ENCODE data around the gene TM4SF4.

TM4SF4 gene

DNA sequence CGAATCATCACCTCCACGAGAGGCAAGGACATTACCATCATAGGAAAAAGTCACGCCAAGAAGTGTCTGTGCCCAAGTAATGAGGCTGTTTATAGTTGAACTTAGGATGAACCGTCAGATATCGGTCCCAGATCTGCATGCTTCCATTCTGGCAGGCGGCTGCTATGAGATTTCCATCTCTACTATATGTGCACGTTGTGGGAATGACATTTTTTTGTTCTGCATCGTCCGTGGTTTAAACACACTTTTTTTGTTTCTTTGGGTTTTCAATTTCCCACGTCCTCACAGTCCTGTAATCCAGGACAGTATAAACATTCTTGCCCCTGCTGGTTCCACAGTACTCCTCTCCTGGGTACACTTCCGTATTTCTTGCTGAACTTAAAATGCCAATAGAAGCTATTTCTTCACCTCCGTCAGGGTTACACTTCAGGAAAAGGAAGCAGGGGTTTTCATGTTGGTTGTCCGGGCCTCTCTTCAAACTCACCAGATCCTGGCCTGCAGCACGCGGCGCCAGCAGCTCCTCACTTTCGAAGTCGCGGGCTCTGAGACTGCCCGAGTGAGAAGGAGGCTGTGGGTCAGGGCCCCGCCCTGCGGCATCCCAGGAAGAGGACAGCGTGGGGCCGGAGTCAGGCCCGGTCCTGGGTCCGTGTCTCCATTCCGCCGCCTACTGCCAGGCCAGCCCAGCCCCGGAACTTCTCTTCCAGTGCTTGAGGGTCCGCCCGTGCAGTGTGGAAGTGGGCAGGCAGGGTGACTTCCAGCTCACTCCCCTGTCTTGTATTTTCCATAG lies 9.8 kb upstream of the TM4SF4 start:
- H3K9me3 Mint-ChIP-seq: no peaks in the 10 kb centered on the region
- no peak for DNase-seq (ENCODE audit: low spot score)
- H3K27me3 Mint-ChIP-seq (ENCODE audit: low read depth): peaks cover 5% of the 10 kb centered on the region
- H3K27ac Mint-ChIP-seq: no peak overlapping the region
- H3K36me3 Mint-ChIP-seq (ENCODE audit: low read depth): no peaks in the 10 kb centered on the region
- no peaks in the 10 kb centered on the region for H3K4me1 Mint-ChIP-seq (ENCODE audit: low read depth)
- H3K4me3 Mint-ChIP-seq: no peak overlapping the region

DNA sequence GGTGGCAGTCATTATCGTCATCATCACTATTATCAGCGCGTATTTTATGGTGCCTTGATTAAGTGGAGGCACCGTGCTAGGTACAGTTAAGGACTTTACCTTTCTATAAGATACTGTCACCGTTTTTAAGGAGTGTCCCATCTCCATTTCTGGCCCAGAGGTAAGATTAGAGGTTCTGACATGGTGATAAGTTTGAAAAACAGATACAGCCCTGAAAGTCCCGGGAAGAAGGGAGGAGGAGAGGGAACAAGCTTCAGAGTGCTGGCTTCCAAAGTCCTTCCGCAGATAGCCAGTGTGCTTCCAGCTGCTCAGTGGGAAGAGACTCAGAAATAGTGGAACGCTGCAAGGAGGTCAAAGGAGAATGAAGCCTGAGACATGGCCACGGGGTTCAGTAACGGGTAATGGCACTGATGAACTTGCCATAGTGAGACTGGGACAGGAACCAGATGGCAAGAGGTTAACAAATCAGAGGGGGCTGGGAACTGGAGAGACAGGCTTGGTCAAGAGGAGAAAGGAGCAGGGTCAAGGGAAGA lies 9.1 kb upstream of the TM4SF4 start:
- no peaks in the 10 kb centered on the region for H3K4me1 Mint-ChIP-seq (ENCODE audit: low read depth)
- peaks cover 5% of the 10 kb centered on the region for H3K27me3 Mint-ChIP-seq (ENCODE audit: low read depth)
- no peaks in the 10 kb centered on the region for H3K36me3 Mint-ChIP-seq (ENCODE audit: low read depth)
- H3K27ac Mint-ChIP-seq: no peak overlapping the region
- no peak overlapping the region for H3K4me3 Mint-ChIP-seq
- DNase-seq (ENCODE audit: low spot score): no peak
- H3K9me3 Mint-ChIP-seq: no peaks in the 10 kb centered on the region

DNA sequence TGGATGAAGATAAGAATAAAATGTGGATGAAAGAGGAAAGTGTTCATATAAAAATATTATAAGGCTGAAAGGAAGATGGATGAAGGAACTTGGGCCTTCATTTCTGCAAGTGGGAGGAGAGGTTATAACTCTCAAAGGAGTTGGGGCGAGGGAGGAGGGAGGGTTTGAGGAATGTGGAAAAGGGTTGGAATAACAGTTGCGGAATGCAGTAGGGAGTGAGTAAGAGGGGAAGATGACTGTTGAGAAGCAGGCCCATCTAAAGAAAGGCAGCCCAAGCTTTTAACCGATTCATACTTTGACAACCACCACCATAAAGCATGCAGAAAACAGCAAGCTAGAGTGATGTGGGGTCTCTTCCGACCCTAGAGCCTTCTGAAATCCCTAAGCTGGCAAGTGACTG lies 8.3 kb upstream of the TM4SF4 start:
- H3K27me3 Mint-ChIP-seq (ENCODE audit: low read depth): peaks cover 5% of the 10 kb centered on the region
- no peaks in the 10 kb centered on the region for H3K36me3 Mint-ChIP-seq (ENCODE audit: low read depth)
- no peaks in the 10 kb centered on the region for H3K4me1 Mint-ChIP-seq (ENCODE audit: low read depth)
- H3K9me3 Mint-ChIP-seq: no peaks in the 10 kb centered on the region
- H3K4me3 Mint-ChIP-seq: no peak overlapping the region
- DNase-seq (ENCODE audit: low spot score): no peak
- H3K27ac Mint-ChIP-seq: no peak overlapping the region

DNA sequence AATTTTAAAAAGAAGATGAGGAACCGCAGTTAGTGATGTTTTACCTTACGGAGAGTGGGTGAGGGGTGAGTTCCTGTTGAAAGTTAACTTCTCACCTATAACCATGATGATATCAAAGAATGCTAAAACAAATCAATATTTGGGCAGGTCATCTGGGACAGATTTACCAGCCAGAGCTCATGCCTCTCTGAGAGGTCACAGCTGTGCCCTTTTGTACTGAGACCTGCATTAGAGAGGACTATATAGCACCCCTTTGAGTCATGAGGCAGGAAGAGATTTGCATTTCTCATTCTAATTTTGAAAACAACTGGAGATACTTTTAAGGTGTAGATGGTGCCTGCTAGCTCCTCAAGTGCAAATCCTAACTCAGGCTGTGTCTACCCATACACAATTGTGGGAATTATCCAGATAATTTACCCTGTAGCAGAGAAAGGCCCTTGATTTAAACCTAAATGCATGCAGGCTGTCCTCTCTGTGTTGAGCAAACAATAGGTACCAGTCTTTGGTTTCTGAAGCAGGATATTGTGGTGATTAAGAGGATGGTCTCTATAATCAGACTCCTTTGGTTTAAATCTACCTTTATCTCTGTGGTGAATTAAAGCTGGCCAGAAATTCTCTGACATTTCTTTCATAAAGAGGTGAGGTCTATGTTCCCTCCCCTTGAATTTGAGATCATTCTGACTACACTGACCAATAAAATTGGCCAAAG lies 5.8 kb upstream of the TM4SF4 start:
- Mint-ChIP-seq H3K4me3 (no peak overlapping the region), H3K4me1 (ENCODE audit: low read depth) (peaks cover 4% of the 10 kb centered on the region), H3K27ac (no peak overlapping the region), H3K36me3 (ENCODE audit: low read depth) (no peaks in the 10 kb centered on the region), H3K27me3 (ENCODE audit: low read depth) (peaks cover 10% of the 10 kb centered on the region), H3K9me3 (no peaks in the 10 kb centered on the region)
- DNase-seq (ENCODE audit: low spot score): no peak

DNA sequence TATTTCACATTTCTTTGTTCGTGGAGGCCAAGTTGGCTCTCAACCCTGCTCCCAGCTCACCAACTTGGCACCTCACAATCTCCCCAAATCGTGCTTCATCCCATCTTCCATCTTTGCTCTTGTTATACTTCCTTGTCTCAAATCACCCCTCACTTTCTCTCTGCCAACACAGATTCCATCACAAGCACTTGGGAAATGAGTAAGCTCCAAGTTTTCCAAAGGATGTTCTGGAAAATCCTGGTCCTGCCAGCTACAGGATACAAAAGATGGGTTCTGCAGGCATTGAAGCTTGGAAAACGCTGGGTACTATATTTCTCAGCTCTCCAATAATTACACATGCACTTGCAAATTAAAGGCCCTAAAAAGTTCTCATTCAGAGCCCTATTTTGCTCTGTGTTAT lies 4.1 kb upstream of the TM4SF4 start:
- Mint-ChIP-seq H3K36me3 (ENCODE audit: low read depth) (no peaks in the 10 kb centered on the region), H3K4me1 (ENCODE audit: low read depth) (peaks cover 4% of the 10 kb centered on the region), H3K4me3 (no peak overlapping the region), H3K27me3 (ENCODE audit: low read depth) (peaks cover 10% of the 10 kb centered on the region), H3K9me3 (no peaks in the 10 kb centered on the region), H3K27ac (no peak overlapping the region)
- DNase-seq (ENCODE audit: low spot score): no peak

DNA sequence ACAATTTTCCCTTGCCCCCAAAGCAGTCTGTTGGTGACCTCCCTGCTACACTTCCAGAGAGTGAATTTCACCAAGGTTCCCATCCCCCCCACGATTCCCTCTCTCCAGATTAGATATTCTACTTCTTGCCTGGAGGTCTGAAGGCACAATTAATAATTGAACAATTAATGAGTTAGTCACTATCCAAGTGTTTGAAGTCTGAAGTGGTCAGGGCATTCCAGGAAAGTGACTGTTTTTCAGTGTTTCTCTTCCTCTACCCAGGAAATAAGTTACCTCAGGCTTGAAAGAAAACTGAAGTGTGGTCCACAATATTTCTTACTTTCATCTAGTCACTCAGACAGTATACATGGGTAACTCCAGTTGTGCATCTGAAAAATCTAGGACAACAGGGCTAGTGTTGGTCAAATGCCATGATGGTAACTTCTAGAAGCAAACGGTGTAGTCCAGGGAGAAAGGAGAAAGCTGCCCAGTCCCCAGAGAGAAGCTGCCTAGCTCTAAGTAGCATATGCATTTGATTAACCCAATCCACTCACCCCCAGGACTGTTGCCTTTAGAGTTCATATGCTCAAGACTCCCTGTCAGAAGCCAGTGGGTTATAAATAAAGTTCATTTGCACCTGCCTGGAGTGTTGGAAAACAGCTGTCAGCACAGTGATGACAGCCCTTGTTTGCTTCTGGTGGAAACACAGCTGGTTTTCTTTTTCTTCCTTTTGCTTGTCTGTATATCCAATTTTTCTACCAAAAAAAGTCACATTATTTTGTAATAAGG lies 2.3 kb upstream of the TM4SF4 start:
- no peak for DNase-seq (ENCODE audit: low spot score)
- Mint-ChIP-seq H3K27me3 (ENCODE audit: low read depth) (peaks cover 10% of the 10 kb centered on the region), H3K36me3 (ENCODE audit: low read depth) (no peaks in the 10 kb centered on the region), H3K27ac (no peak overlapping the region), H3K4me1 (ENCODE audit: low read depth) (peaks cover 4% of the 10 kb centered on the region), H3K9me3 (no peaks in the 10 kb centered on the region), H3K4me3 (no peak overlapping the region)

DNA sequence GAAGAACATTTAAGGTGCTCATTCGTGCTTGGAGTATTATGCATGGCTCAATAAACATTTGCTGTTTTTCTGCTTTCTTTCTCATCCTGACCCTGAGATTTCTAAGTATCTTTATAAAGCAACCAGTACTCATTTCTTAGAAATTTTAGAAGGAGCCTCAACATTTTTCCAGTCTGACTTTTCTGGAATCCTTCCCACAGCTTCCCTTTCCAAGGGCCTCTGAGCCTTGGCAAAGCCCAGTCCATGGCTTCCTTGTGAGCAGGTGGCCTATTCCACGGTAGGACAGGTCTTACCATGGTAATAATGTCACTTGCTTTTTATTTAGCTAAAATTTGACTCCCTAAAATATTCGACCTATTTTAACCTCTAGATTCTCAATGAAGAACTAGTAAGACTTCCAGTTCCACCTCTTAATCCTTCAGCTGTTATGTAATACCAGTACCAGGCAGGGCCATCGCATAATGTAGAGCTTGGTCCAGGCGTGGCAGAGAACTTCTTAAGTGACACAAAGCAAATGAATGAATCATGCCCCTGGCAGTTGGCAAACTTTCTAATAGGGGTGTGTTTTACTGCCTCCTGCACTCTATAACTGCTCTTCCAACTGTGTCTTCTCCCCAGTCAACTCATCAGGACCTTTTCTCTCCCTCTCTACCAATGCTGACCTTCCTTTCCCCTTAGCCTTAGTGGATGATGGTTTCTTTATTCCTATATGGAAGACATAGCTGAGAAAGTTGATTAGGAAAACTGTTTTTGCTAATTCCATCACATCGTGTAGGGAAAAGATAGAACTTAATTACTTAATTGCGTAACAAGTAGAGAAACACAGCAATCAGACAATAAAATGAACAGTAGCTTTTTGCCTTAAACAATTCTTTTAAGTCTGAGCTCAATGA lies 894 bp upstream of the TM4SF4 start:
- Mint-ChIP-seq H3K36me3 (ENCODE audit: low read depth) (no peaks in the 10 kb centered on the region), H3K4me1 (ENCODE audit: low read depth) (peaks cover 4% of the 10 kb centered on the region), H3K27me3 (ENCODE audit: low read depth) (peaks cover 10% of the 10 kb centered on the region), H3K4me3 (no peak overlapping the region), H3K9me3 (no peaks in the 10 kb centered on the region), H3K27ac (no peak overlapping the region)
- DNase-seq (ENCODE audit: low spot score): no peak

DNA sequence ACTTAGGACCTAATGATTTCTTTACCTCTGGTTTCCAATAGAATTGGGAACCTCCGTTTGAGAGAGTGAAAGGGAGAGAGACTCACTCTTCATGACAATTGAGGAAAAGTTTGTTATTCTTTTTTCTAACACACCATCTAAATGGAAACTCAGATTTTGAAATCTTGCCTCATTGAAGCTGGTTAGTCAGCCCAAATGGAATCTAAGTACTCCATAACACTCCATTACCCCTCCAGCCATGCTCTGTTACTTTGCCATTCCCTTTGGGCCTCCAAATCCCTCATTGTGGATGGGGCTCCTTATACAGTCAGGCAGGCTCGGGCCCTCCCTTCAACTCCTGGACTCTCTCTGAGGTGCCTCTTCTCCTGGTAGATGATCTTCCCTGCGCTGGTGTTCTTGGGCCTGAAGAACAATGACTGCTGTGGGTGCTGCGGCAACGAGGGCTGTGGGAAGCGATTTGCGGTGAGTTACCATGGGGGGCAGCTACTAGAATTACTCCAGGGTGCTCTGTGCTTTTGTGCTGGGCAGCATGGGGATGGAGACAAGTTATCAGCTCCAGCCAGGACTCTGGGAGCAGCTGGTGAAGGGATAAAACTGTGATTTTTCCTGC lies 1.1 kb downstream of the TM4SF4 start:
- H3K36me3 Mint-ChIP-seq (ENCODE audit: low read depth): no peaks in the 10 kb centered on the region
- DNase-seq (ENCODE audit: low spot score): no peak
- H3K4me3 Mint-ChIP-seq: no peak overlapping the region
- H3K4me1 Mint-ChIP-seq (ENCODE audit: low read depth): peaks cover 4% of the 10 kb centered on the region
- peaks cover 10% of the 10 kb centered on the region for H3K27me3 Mint-ChIP-seq (ENCODE audit: low read depth)
- H3K9me3 Mint-ChIP-seq: no peaks in the 10 kb centered on the region
- H3K27ac Mint-ChIP-seq: no peak overlapping the region

DNA sequence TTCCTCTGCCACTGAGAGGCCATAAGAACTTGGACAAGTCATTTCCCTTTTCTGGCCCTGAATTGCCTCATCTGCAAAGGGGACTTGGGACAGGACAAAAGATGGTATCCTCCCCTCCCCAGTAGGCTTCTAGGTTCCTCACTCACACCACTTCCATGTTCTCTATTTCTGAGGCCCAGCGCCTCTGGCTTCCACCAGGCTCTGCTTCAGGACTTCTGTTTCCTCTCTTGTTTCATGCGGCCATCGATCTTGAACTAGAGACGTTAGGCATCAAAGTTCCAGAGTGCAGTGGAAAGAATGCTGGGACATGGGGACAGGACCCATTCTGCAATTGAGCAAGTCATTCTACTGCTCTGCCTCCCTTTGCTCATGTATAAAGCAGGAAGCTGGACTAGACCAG lies 1.7 kb downstream of the TM4SF4 start:
- Mint-ChIP-seq H3K4me1 (ENCODE audit: low read depth) (peaks cover 4% of the 10 kb centered on the region), H3K9me3 (no peaks in the 10 kb centered on the region), H3K36me3 (ENCODE audit: low read depth) (no peaks in the 10 kb centered on the region), H3K27me3 (ENCODE audit: low read depth) (peaks cover 10% of the 10 kb centered on the region), H3K27ac (no peak overlapping the region), H3K4me3 (no peak overlapping the region)
- no peak for DNase-seq (ENCODE audit: low spot score)

DNA sequence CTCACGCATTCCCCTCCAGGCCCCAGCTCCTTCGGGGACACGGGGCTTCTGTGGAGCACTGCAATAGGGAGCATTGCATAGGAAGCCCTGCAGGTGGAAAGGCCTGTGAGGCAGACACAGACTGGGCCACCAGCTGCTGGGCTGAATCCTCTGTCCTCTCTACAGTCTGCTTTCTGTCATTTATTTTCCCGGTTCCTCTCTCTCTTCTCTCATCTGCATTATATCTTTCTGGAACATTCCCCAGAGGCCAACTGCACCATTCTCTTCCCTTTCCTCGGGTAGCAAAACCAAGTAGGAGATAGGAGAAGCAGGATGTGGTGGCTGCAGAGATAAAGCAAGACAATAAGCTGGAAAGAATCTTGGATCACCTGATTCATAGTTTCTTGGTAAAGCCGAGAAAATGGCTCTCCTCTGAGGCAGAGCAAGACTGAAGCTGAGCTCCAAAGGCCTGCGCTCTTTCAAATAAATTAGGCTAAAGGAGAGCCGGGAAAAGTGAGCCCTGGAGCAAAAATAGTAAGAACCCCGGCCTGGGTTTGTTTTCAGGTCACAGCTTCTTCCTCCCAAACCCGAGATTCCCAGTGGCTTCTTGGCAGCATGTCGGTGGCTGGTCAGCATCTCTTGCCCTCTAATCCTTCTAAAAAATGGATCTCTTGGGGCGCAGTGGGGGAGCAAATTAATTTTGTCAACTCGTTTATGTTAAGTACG lies 5.3 kb downstream of the TM4SF4 start:
- no peak overlapping the region for H3K4me3 Mint-ChIP-seq
- no peak for DNase-seq (ENCODE audit: low spot score)
- H3K27me3 Mint-ChIP-seq (ENCODE audit: low read depth): no peaks in the 10 kb centered on the region
- H3K36me3 Mint-ChIP-seq (ENCODE audit: low read depth): no peaks in the 10 kb centered on the region
- H3K4me1 Mint-ChIP-seq (ENCODE audit: low read depth): no peaks in the 10 kb centered on the region
- no peak overlapping the region for H3K27ac Mint-ChIP-seq
- H3K9me3 Mint-ChIP-seq: no peaks in the 10 kb centered on the region

DNA sequence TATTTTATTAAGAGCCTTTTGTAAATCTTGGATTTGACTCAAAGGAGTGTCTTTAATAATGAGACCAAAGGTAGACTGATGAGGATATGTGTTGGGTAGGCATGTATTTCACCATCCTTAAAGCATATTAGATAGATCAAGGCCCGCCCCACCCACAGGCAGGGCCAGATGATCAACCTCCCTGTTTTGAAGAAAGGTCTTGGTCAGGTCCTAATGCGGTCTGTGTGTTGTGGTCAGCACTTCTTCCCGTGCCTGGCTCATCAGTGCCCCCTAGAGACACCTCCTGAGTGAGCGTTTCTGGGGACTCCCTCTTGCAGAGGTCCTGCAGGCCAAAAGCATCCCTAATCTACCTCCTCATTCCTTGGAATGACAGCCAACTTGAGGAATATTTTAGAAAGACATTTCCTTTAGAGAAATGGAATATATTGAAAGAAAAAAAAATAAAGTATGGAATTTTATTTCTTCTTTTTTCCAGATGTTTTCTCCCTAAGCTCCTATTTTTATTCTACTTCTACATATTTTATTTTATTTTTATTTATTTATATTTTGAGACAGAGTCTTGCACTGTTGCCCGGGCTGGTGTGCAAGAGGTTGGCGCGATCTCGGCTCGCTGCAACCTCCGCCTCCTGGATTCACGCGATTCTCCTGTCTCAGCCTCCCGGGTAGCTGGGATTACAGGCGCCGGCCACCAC lies 6.0 kb downstream of the TM4SF4 start:
- H3K9me3 Mint-ChIP-seq: no peaks in the 10 kb centered on the region
- no peak overlapping the region for H3K27ac Mint-ChIP-seq
- no peaks in the 10 kb centered on the region for H3K27me3 Mint-ChIP-seq (ENCODE audit: low read depth)
- H3K4me1 Mint-ChIP-seq (ENCODE audit: low read depth): no peaks in the 10 kb centered on the region
- H3K36me3 Mint-ChIP-seq (ENCODE audit: low read depth): no peaks in the 10 kb centered on the region
- H3K4me3 Mint-ChIP-seq: no peak overlapping the region
- peak; percentile 19 for DNase-seq (ENCODE audit: low spot score)

DNA sequence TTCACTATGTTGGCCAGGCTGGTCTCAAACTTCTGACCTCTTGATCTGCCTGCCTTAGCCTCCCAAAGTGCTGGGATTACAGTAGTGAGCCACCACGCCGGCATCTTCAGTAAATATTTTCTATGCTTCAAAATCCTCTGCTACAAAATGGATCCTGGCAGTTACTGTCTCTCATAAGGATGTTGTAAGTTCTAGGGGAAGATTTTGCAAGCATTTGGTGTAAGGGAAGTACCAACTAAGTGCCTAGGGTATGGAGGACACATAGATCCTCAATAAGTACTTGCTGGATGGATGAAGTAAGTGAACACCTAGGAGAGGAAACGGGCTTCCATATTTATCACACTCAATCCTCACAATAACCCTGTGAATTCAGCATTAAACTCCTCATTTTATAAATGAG lies 6.6 kb downstream of the TM4SF4 start:
- H3K27ac Mint-ChIP-seq: no peak overlapping the region
- no peaks in the 10 kb centered on the region for H3K36me3 Mint-ChIP-seq (ENCODE audit: low read depth)
- DNase-seq (ENCODE audit: low spot score): no peak
- H3K27me3 Mint-ChIP-seq (ENCODE audit: low read depth): no peaks in the 10 kb centered on the region
- no peak overlapping the region for H3K4me3 Mint-ChIP-seq
- no peaks in the 10 kb centered on the region for H3K4me1 Mint-ChIP-seq (ENCODE audit: low read depth)
- H3K9me3 Mint-ChIP-seq: no peaks in the 10 kb centered on the region
